GM21423 (cell line): Measurements from ENCODE around the gene GATM.

ENCODE experiments used
- ATAC-seq: cut with Tn5 transposase; IDR thresholded peaks from one replicate; pipeline ENCODE4 v1.9.1; 2021; ENCODE audit warnings: mild to moderate bottlenecking, moderate library complexity; ENCODE audit not compliant: unreplicated experiment

Gene GATM

DNA sequence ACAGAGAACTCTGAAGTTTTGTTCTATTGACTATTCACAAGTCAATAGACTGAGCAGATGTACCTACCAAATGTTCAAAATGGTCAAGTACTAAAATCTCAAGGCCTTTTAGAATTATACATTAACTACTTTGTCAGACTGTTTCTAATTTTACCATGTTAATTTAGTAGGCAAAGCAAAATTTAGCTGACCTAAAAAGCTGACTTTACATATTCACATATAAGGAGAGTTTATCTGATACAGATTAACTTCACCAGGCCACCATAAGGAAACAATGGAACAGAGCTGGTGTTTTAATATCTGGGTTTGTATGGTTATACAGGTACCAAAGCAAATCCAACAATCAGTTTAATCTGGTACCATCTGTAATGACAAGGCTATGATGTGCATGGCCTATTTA, 15.9 kb downstream of the GATM start:
- ATAC-seq = no peak

GRCh38 chr15:45361878-45362277, 16.5 kb downstream of the GATM start:
- no peak for ATAC-seq

GRCh38 chr15:45355860-45356259, 22.5 kb downstream of the GATM start:
- no peak for ATAC-seq

GRCh38 chr15:45354711-45355110, 23.6 kb downstream of the GATM start:
- no peak for ATAC-seq

- no peak for ATAC-seq
Observed at GRCh38 chr15:45351227-45351626, 27.1 kb downstream of the GATM start.

DNA sequence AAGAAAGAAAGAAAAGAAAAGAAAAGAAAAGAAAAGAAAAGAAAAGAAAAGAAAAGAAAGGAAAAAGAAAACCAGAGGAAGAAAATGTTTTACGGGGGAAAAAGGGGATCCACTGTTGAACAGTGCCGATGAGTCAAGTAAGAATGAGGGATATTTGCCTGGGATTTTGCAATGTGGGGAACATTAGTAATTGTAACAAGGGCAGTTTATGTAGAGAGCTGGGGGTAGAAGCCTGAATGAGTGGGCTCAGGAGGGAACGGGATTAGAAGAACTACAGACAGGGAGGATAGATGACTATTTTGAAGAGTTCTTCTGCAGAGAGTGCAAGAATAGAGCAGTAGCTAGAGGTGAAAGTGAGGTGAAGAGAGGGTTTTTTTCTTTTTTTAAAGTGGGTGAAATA, 28.7 kb downstream of the GATM start:
- ATAC-seq = no peak

GRCh38 chr15:45347989-45348388, 30.4 kb downstream of the GATM start:
- ATAC-seq = no peak

GRCh38 chr15:45347033-45347432, 31.3 kb downstream of the GATM start:
- no peak for ATAC-seq

GRCh38 chr15:45346381-45346780, 32.0 kb downstream of the GATM start:
- no peak for ATAC-seq

DNA sequence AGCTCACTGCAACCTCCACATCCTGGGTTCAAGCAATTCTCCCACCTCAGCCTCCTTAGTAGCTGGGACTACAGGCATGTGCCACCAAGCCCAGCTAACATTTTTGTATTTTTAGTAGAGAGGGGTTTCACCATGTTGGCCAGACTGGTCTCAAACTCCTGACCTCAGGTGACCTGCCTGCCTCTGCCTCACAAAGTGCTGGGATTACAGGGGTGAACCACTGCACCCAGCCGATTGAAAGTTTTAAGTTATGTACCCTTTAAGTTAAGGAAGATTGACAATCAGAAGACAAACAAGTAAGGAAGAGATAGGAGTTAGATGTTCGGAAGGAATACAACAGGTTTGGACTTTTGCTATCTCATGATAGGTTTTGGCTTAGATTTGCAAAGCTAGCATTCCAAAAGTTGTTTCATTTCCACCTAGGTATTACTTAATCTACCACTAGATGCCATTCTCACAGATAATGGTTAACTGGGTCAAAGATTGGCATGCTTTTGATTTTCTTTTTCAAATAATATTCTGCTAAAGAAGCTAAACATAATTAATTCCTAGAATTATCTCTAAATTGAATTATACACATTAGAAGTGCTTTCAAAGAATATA, 35.0 kb downstream of the GATM start:
- no peak for ATAC-seq

- ATAC-seq = no peak
Observed at GRCh38 chr15:45341790-45342189, 36.6 kb downstream of the GATM start.

GRCh38 chr15:45340429-45340828, 37.9 kb downstream of the GATM start:
- no peak for ATAC-seq

DNA sequence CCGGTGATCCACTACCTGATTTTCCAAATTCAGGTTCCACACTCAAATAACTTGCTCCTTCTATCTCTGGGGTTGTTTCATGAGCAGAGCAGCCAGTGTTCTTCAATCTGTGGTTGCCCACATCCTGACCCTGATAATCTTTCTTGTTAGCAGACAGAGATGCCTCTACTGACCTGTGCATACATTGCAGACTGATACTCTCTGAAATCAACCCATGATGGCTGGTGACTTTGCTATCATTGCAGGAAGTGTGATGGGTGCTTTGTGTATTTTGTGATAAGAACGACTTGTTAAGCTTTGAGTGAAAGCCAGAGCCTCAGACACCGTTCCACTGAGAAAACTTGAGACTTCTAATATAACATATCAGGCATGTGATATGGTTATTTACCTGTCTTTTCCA, 39.9 kb downstream of the GATM start:
- no peak for ATAC-seq

DNA sequence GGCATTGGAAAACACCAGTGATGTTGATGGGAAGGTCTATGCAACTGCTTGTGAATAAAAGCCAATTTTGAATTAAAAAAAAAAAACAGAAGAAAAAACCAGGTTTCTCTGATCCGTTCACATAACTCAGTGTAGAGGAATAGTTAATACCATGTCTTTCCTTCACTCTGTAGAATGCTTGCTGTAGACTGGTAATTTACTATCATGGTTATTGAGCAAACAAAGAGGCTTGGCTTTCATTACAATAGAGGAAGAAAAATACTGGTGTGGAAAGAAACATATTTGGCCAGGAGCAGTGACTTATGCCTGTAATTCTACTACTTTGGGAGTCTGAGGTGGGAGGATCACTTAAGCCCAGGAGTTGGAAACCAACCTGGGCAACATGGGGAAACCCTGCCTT, 41.1 kb downstream of the GATM start:
- ATAC-seq = no peak

GRCh38 chr15:45333550-45333949, 44.8 kb downstream of the GATM start:
- ATAC-seq = no peak

GRCh38 chr15:45332694-45333093, 45.6 kb downstream of the GATM start:
- ATAC-seq = no peak

DNA sequence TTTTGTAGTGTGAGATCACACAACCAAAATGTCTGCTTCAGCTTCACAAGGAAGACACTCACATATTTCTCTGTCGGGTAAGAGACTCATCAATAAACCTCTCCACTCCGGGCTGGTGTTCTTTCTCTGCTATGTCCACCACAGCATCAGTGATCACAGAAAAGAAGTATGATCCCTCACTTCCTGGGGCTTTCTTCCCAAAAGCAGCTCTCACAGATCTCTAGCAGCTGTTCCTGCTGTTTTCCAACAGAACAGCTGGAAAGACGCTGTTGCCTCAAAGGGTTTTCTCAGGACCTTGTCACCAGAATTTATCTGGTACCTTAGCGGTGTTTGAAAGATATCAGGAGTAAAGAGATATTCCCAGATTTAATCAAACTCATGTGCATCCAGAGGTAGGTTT, 46.4 kb downstream of the GATM start:
- ATAC-seq = no peak

DNA sequence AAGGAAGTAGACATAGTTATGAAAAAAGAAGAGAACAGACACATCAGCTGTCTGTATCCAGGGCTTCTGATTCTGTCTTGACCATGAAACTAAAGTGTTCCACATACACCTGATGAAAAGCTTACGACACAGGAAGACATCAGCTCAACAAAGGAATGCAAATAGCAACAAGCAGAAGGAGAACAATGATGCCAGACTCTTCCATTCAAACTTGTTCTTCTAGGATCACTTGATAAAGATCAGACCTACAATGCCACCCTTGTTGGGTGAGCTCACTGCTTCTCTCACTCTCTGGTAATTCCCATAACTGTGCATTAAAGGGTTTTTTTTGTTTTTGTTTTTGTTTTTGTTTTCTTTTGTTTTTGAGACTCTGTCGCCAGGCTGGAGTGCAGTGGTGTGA, 49.7 kb downstream of the GATM start:
- ATAC-seq = no peak

- no peak for ATAC-seq
Observed at GRCh38 chr15:45326741-45327140, 51.6 kb downstream of the GATM start.

DNA sequence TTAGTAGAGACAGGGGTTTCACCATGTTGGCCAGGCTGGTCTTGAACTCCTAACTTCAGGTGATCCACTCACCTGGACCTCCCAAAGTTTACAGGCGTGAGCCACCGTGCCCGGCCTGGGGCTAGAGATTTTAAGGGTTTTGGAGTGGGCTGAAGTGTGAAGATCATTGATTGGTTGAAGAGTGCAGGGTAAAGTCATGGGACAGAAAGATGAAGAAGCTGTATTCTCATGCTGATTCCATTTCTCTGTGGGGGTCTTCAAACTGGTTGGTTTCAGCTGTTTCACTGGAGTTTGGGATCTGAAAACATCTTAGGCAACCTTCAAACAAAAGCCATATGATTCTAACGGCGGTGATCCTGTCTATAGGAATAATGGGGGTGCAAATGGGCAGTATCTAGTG, 52.1 kb downstream of the GATM start:
- no peak for ATAC-seq

DNA sequence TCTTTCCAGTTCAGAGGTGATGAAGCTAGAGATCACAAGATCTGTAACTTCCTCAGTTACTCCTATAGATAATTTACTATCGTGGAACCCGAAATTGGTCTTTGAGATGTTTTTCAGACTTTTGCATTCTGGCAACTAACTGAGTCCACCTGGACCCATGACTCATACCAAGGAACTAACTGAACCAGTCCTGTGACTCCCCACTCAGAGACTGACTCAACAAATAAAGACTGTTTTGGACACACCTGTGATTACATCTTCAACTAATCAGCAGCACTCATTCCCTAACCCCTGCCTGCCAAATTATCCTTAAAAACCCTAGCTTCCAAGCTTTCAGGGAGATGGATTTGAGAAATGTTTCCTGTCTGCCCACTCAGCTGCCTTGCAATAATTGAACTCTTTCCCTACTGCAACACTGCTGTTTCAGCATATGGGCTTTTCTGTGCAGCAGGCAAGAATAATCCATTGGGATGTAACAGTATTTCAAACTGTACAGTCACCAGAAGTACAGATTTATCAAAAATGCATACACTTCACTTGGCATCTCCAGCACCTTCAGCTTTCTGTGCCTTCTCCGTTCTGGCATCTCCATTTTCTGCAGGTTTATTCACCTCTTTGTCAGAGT, 57.7 kb downstream of the GATM start:
- ATAC-seq = no peak

- no peak for ATAC-seq
Observed at GRCh38 chr15:45319472-45320214, 58.7 kb downstream of the GATM start.
